Lower leg skin (tissue), 4 donors: ENCODE measurements around the gene ATXN3L. TPM values are rescaled to one million over a fixed set of nuclear protein-coding genes. Genes with fewer than 3 reads are reported as not detected.

ENCODE experiments used
- DNase-seq, 2 donors: peaks; one replicate each; pipeline ENCODE4 v3.0.0-alpha.2; 2019; ENCODE audit warnings: low spot score in 2 of 2
- H3K4me3 ChIP-seq: fragments of 200-600 bp; sonication (generic); 2 replicates; pipeline ENCODE4 v1.5.1; 2017; ENCODE audit warnings: mild to moderate bottlenecking, low read depth; ENCODE audit not compliant: poor library complexity, severe bottlenecking
- CTCF ChIP-seq, 3 donors: fragments of 450-650 bp; IDR thresholded peaks; one replicate each; pipeline ENCODE4 v1.5.1; 2016; ENCODE audit warnings: antibody characterized with exemption in 3 of 3, mild to moderate bottlenecking in 3 of 3, moderate library complexity in 2 of 3
- POLR2A ChIP-seq, 2 donors: fragments of 450-650 bp; IDR thresholded peaks; one replicate each; pipeline ENCODE4 v1.6.1; 2016 to 2017; ENCODE audit warnings: antibody characterized with exemption in 2 of 2, mild to moderate bottlenecking in 1 of 2, moderate library complexity in 1 of 2
- WGBS, 2 donors: methylation state at CpG; one replicate each; pipeline ENCODE4 v1.1.5; 2018; 5-methylcytosine and 5-hydroxymethylcytosine counted together
- intact Hi-C: fragments of 100-400 bp; cut with DNase I; formaldehyde crosslinking; loops from one replicate; pipeline ENCODE4 v1.15.0; 2023; ENCODE audit warnings: low total_unique reads
- total RNA-seq, 4 donors: library from RNA; depleted of rRNA; stranded (reverse); fragments of >200 nt; gene quantifications; one replicate each; pipeline ENCODE4 v1.1.0, GENCODE V29; 2016

The ATXN3L gene
- total RNA-seq, 4 donors from 2014 or later = not detected

GRCh38 chrX:13293700-13294099 lies 26.2 kb downstream of the ATXN3L start:
- intact Hi-C loops = no loop called here
- 48 to 54% methylated on average over 6 of the region's 6 CpGs for WGBS, 2 donors
- no peak for DNase-seq
- H3K4me3 ChIP-seq = no peak overlapping the region
- no peak for TF ChIP-seq POLR2A (IDR thresholded peaks at IDR 0.05)
- no peak for TF ChIP-seq CTCF (IDR thresholded peaks at IDR 0.05)

- DNase-seq = no peak
- 93 to 95% methylated on average over 19 to 32 of the region's 32 CpGs for WGBS, 2 donors
- TF ChIP-seq CTCF (IDR thresholded peaks at IDR 0.05) = no peak
- TF ChIP-seq POLR2A (IDR thresholded peaks at IDR 0.05) = no peak
These were observed 28.8 kb downstream of the ATXN3L start for GRCh38 chrX:13290891-13291614.

GRCh38 chrX:13288671-13289070 lies 31.2 kb downstream of the ATXN3L start:
- 81 to 98% methylated on average over 5 of the region's 5 CpGs for WGBS, 2 donors
- TF ChIP-seq CTCF (IDR thresholded peaks at IDR 0.05) = no peak
- no peak for TF ChIP-seq POLR2A (IDR thresholded peaks at IDR 0.05)
- no peak for DNase-seq
- intact Hi-C loops = no loop called here
- no peak overlapping the region for H3K4me3 ChIP-seq

More at GRCh38 chrX:13290891-13291614, 28.8 kb downstream of the ATXN3L start:
- intact Hi-C loops = no loop called here
- H3K4me3 ChIP-seq = no peak overlapping the region

- WGBS, 2 donors = 64 to 67% methylated on average over 2 of the region's 2 CpGs
- no peak overlapping the region for H3K4me3 ChIP-seq
- intact Hi-C loops = no loop called here
- DNase-seq = no peak
- TF ChIP-seq POLR2A (IDR thresholded peaks at IDR 0.05) (no peak), CTCF (IDR thresholded peaks at IDR 0.05) (no peak)
These were observed 32.0 kb downstream of the ATXN3L start for GRCh38 chrX:13287816-13288215.

GRCh38 chrX:13285693-13286092 lies 34.2 kb downstream of the ATXN3L start:
- WGBS, 2 donors = 88 to 95% methylated on average over 2 to 6 of the region's 7 CpGs
- no peak for DNase-seq
- TF ChIP-seq CTCF (IDR thresholded peaks at IDR 0.05) (no peak), POLR2A (IDR thresholded peaks at IDR 0.05) (no peak)
- no peak overlapping the region for H3K4me3 ChIP-seq
- intact Hi-C loops = no loop called here

- TF ChIP-seq POLR2A (IDR thresholded peaks at IDR 0.05) (no peak), CTCF (IDR thresholded peaks at IDR 0.05) (no peak)
- 81 to 89% methylated on average over 3 to 5 of the region's 5 CpGs for WGBS, 2 donors
- H3K4me3 ChIP-seq = no peak overlapping the region
- DNase-seq = no peak
- intact Hi-C loops = no loop called here
These were observed 34.6 kb downstream of the ATXN3L start for GRCh38 chrX:13285229-13285628.
